ENCODE results near the gene ARHGAP29.
"Not testable (repeated sequence)": the region's sequence is repeated elsewhere in the genome, so short reads cannot be mapped to it uniquely, and the experiment has no call there.

The ARHGAP29 gene

GRCh38 chr1:94169126-94169525 lies 68.3 kb downstream of the ARHGAP29 start:
- DNase-seq = no peak

GRCh38 chr1:94165843-94166242 lies 71.5 kb downstream of the ARHGAP29 start:
- no peak for DNase-seq

- not testable (repeated sequence) for DNase-seq
These were observed 72.5 kb downstream of the ARHGAP29 start for GRCh38 chr1:94164885-94165284.

GRCh38 chr1:94164121-94164520 lies 73.3 kb downstream of the ARHGAP29 start:
- DNase-seq = not testable (repeated sequence)

- DNase-seq = not testable (repeated sequence)
These were observed 74.1 kb downstream of the ARHGAP29 start for GRCh38 chr1:94163249-94163648.

GRCh38 chr1:94160811-94161210 lies 76.6 kb downstream of the ARHGAP29 start:
- DNase-seq = no peak

GRCh38 chr1:94156096-94156625 lies 81.2 kb downstream of the ARHGAP29 start:
- DNase-seq = no peak

GRCh38 chr1:94154989-94155388 lies 82.4 kb downstream of the ARHGAP29 start:
- DNase-seq = no peak

GRCh38 chr1:94153133-94153532 lies 84.3 kb downstream of the ARHGAP29 start:
- DNase-seq = no peak

- not testable (repeated sequence) for DNase-seq
These were observed 88.2 kb downstream of the ARHGAP29 start for GRCh38 chr1:94149166-94149565.

GRCh38 chr1:94146273-94146672 lies 91.1 kb downstream of the ARHGAP29 start:
- DNase-seq = no peak

GRCh38 chr1:94144836-94145235 lies 92.5 kb downstream of the ARHGAP29 start:
- DNase-seq = no peak

- DNase-seq = no peak
These were observed 93.6 kb downstream of the ARHGAP29 start for GRCh38 chr1:94143809-94144176.

GRCh38 chr1:94143173-94143808 lies 94.1 kb downstream of the ARHGAP29 start:
- DNase-seq = no peak

GRCh38 chr1:94142583-94142982 lies 94.8 kb downstream of the ARHGAP29 start:
- no peak for DNase-seq

GRCh38 chr1:94142022-94142421 lies 95.4 kb downstream of the ARHGAP29 start:
- no peak for DNase-seq

GRCh38 chr1:94132111-94132510 lies 105.3 kb downstream of the ARHGAP29 start:
- DNase-seq = no peak

GRCh38 chr1:94130851-94131595 lies 106.4 kb downstream of the ARHGAP29 start:
- no peak for DNase-seq

- no peak for DNase-seq
These were observed 110.7 kb downstream of the ARHGAP29 start for GRCh38 chr1:94126651-94127050.

- DNase-seq = no peak
These were observed 111.6 kb downstream of the ARHGAP29 start for GRCh38 chr1:94125551-94126514.

GRCh38 chr1:94124538-94124937 lies 112.8 kb downstream of the ARHGAP29 start:
- DNase-seq = no peak

- DNase-seq = no peak
These were observed 115.0 kb downstream of the ARHGAP29 start for GRCh38 chr1:94122201-94122970.

Data from activated CD8-positive, alpha-beta memory T cell treated with anti-CD3 and anti-CD28 coated beads, Interleukin-2, amount 50 U/mL, for 4 hours (primary cell).